Measurements from ENCODE around the gene CHMP2A.

Gene CHMP2A

DNA sequence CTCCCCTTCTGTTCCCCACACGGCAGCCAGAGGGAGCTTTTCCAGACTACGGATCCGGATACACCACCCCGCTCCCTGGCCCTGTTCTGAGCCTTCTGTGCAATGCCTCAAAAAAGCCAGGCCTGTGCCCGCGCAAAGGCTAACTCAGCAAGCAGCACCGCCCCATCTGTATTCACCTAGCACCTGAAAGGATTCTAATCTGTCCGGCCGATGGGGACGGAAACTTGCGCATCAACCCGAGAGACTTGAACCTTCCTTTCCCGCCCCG is 35.9 kb downstream of the CHMP2A start:
- DNase-seq (ENCODE audit: low read depth): peak; percentile 14
- peak overlapping the region; percentile 63 for H3K4me3 ChIP-seq (ENCODE audit: control insufficient read depth, low read depth, low read length)
- TF ChIP-seq, protein P1, sequence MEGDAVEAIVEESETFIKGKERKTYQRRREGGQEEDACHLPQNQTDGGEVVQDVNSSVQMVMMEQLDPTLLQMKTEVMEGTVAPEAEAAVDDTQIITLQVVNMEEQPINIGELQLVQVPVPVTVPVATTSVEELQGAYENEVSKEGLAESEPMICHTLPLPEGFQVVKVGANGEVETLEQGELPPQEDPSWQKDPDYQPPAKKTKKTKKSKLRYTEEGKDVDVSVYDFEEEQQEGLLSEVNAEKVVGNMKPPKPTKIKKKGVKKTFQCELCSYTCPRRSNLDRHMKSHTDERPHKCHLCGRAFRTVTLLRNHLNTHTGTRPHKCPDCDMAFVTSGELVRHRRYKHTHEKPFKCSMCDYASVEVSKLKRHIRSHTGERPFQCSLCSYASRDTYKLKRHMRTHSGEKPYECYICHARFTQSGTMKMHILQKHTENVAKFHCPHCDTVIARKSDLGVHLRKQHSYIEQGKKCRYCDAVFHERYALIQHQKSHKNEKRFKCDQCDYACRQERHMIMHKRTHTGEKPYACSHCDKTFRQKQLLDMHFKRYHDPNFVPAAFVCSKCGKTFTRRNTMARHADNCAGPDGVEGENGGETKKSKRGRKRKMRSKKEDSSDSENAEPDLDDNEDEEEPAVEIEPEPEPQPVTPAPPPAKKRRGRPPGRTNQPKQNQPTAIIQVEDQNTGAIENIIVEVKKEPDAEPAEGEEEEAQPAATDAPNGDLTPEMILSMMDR (IDR thresholded peaks at IDR 0.05; ENCODE audit: control insufficient read depth, insufficient read depth, low read depth, low read length, missing control alignments): peak; percentile 83

GRCh38 chr19:58518256-58519086 is 36.4 kb downstream of the CHMP2A start:
- DNase-seq (ENCODE audit: low read depth): no peak
- TF ChIP-seq, protein P1 (IDR thresholded peaks at IDR 0.05; ENCODE audit: control insufficient read depth, insufficient read depth, low read depth, low read length, missing control alignments): no peak
- H3K4me3 ChIP-seq (ENCODE audit: control insufficient read depth, low read depth, low read length): peak overlapping the region; percentile 63

GRCh38 chr19:58516964-58517833 is 37.7 kb downstream of the CHMP2A start:
- TF ChIP-seq, protein P1 (IDR thresholded peaks at IDR 0.05; ENCODE audit: control insufficient read depth, insufficient read depth, low read depth, low read length, missing control alignments): peak; percentile 5
- no peak overlapping the region for H3K4me3 ChIP-seq (ENCODE audit: control insufficient read depth, low read depth, low read length)
- no peak for DNase-seq (ENCODE audit: low read depth)

DNA sequence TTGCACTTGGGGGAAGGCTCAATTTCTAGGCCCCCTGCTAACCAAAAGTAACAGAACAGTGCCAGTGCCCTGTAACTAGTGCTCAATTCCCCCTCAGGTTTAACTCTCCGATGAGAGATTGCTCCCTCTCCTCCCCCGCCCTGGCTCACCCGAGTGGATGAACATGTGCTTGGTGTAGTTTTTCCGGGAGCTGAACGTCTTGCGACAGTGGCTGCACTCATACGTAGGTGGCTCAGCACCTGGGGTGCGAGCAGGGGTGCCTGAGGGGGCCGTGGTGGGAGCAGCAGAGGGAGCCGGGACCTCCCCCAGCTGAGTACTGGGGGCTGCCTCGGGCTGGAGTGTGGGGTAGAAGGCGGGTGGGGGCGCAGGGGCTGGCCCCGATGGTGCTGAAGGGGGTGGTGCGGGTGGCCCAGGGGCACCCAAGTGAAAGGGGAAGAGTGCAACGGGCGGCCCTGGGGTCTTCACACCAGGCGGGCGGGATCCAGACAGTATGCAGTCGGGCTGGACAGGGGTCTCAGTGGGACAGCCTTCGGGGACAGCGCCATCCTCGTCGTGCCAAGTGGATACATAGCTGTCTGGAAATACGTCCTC is 38.6 kb downstream of the CHMP2A start:
- DNase-seq (ENCODE audit: low read depth): no peak
- TF ChIP-seq, protein P1 (IDR thresholded peaks at IDR 0.05; ENCODE audit: control insufficient read depth, insufficient read depth, low read depth, low read length, missing control alignments): no peak
- H3K4me3 ChIP-seq (ENCODE audit: control insufficient read depth, low read depth, low read length): no peak overlapping the region

- no peak overlapping the region for H3K4me3 ChIP-seq (ENCODE audit: control insufficient read depth, low read depth, low read length)
- no peak for DNase-seq (ENCODE audit: low read depth)
- TF ChIP-seq, protein P1 (IDR thresholded peaks at IDR 0.05; ENCODE audit: control insufficient read depth, insufficient read depth, low read depth, low read length, missing control alignments): no peak
Observed at GRCh38 chr19:58515259-58515658, 39.6 kb downstream of the CHMP2A start.

DNA sequence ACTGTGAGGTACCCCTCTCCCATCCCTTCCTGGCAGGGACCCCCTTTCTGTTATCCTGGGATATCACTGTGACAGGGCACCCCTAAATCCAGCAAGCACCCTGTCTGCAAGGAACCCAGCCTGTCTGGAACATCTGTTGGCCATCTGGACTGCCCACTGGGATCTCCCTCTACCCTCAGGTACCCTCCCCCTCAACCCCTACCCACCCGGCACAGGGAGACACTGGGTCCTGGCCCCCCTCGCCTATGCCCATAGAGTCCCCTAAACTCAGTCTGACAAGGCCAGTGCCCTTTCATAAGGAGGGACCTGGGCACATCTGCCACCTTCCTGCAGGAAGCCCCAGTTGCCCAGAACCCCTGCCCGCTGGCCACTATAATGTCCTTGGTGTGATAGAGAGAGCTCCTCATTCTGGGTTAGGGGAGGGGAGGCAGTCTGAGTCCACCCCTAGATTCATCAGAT is 40.3 kb downstream of the CHMP2A start:
- TF ChIP-seq, protein P1 (IDR thresholded peaks at IDR 0.05; ENCODE audit: control insufficient read depth, insufficient read depth, low read depth, low read length, missing control alignments): no peak
- DNase-seq (ENCODE audit: low read depth): no peak
- peak overlapping the region; percentile 30 for H3K4me3 ChIP-seq (ENCODE audit: control insufficient read depth, low read depth, low read length)

Measured in AG09309 (cell line).